Hepatocyte (in vitro differentiated cells): Measurements from ENCODE around the gene MUSK. TPM values are rescaled to one million over a fixed set of nuclear protein-coding genes. Genes with fewer than 3 reads are reported as not detected.

Source experiments
- DNase-seq: peaks from one replicate; pipeline ENCODE4 v3.0.0-alpha.2; 2016; ENCODE audit warnings: low spot score
- H2AFZ ChIP-seq: fragments of 200-600 bp; sonication (generic); 2 replicates; pipeline ENCODE4 v1.6.0; 2016; ENCODE audit warnings: antibody characterized with exemption, mild to moderate bottlenecking
- H3K27ac ChIP-seq: fragments of 200-600 bp; sonication (generic); 2 replicates; pipeline ENCODE4 v1.5.1; 2016; ENCODE audit warnings: mild to moderate bottlenecking
- H3K27me3 ChIP-seq: fragments of 200-600 bp; sonication (generic); 2 replicates; pipeline ENCODE4 v1.6.1; 2016
- H3K36me3 ChIP-seq: fragments of 200-600 bp; sonication (generic); replicated peaks from 2 replicates; pipeline ENCODE4 v1.5.1; 2016; ENCODE audit warnings: low read depth; ENCODE audit not compliant: insufficient read depth
- H3K4me1 ChIP-seq: fragments of 200-600 bp; sonication (generic); 2 replicates; pipeline ENCODE4 v1.5.1; 2016; ENCODE audit warnings: mild to moderate bottlenecking, moderate library complexity; ENCODE audit not compliant: insufficient read depth
- H3K4me2 ChIP-seq: fragments of 200-600 bp; sonication (generic); 2 replicates; pipeline ENCODE4 v1.6.0; 2016
- H3K4me3 ChIP-seq: fragments of 200-600 bp; sonication (generic); 2 replicates; pipeline ENCODE4 v1.5.1; 2016; ENCODE audit warnings: mild to moderate bottlenecking
- H3K79me2 ChIP-seq: fragments of 200-600 bp; sonication (generic); 2 replicates; pipeline ENCODE4 v1.6.0; 2017; ENCODE audit warnings: mild to moderate bottlenecking
- H3K9me2 ChIP-seq: fragments of 200-600 bp; sonication (generic); replicated peaks from 2 replicates; pipeline ENCODE4 v1.6.0; 2017; ENCODE audit warnings: mild to moderate bottlenecking; ENCODE audit not compliant: insufficient read depth
- H3K9me3 ChIP-seq: fragments of 200-600 bp; sonication (generic); 2 replicates; pipeline ENCODE4 v1.5.1; 2016; ENCODE audit warnings: low read depth, mild to moderate bottlenecking
- H4K20me1 ChIP-seq: fragments of 200-600 bp; sonication (generic); 2 replicates; pipeline ENCODE4 v1.6.0; 2016; ENCODE audit warnings: mild to moderate bottlenecking; ENCODE audit not compliant: insufficient read depth, poor library complexity, severe bottlenecking
- CTCF ChIP-seq: fragments of 200-600 bp; sonication (generic); IDR thresholded peaks from 2 replicates; pipeline ENCODE4 v1.5.1; 2016; ENCODE audit warnings: antibody characterized with exemption, mild to moderate bottlenecking; ENCODE audit not compliant: poor library complexity
- EZH2 ChIP-seq: fragments of 200-600 bp; sonication (generic); IDR thresholded peaks from 2 replicates; pipeline ENCODE4 v1.6.1; 2016; ENCODE audit warnings: antibody characterized with exemption, mild to moderate bottlenecking, borderline replicate concordance
- EZH2phosphoT487 ChIP-seq: fragments of 200-600 bp; sonication (generic); IDR thresholded peaks from one replicate; pipeline ENCODE4 v1.6.1; 2018; ENCODE audit warnings: antibody characterized with exemption, mild to moderate bottlenecking, low read depth, moderate library complexity; ENCODE audit not compliant: unreplicated experiment, severe bottlenecking
- WGBS: methylation state at CpG from one replicate; pipeline ENCODE4 v1.1.6; 2016; ENCODE audit warnings: low lambda C conversion rate; ENCODE audit errors: missing lambda C conversion rate; 5-methylcytosine and 5-hydroxymethylcytosine counted together
- polyA plus RNA-seq: library from polyadenylated mRNA; unstranded; fragments of >200 nt; fragmentation: Nextera tagmentation; extraction: Ambion mirVana; gene quantifications from 2 replicates; pipeline ENCODE4 v1.2.1, GENCODE V29; 2016
- total RNA-seq: library from RNA; depleted of rRNA; stranded (reverse); fragments of >200 nt; gene quantifications from 2 replicates; pipeline ENCODE4 v1.2.3, GENCODE V29; 2014

The MUSK gene
- total and polyA plus RNA-seq, 2 experiments from 2014 or later, result 0.47 TPM; not detected in 1

GRCh38 chr9:110765926-110766325, 97.3 kb downstream of the MUSK start:
- 59% methylated on average over 2 of the region's 2 CpGs for WGBS
- H3K79me2 ChIP-seq, result no peaks in the 10 kb centered on the region
- no peaks in the 10 kb centered on the region for H4K20me1 ChIP-seq
- TF ChIP-seq EZH2, result no peak
- TF ChIP-seq CTCF, result no peak
- no peak for TF ChIP-seq EZH2phosphoT487
- DNase-seq, result no peak
- no peaks in the 10 kb centered on the region for H3K4me1 ChIP-seq
- H3K36me3 ChIP-seq, result no peaks in the 10 kb centered on the region
- H3K9me3 ChIP-seq, result no peaks in the 10 kb centered on the region
- no peak overlapping the region for H3K4me3 ChIP-seq
- H3K27me3 ChIP-seq, result no peaks in the 10 kb centered on the region
- H2AFZ ChIP-seq, result no peak overlapping the region
- no peak overlapping the region for H3K27ac ChIP-seq
- H3K9me2 ChIP-seq, result no peaks in the 10 kb centered on the region
- no peak overlapping the region for H3K4me2 ChIP-seq

GRCh38 chr9:110767559-110768063, 99.0 kb downstream of the MUSK start:
- DNase-seq, result no peak
- H3K36me3 ChIP-seq, result no peaks in the 10 kb centered on the region
- 88% methylated on average over 6 of the region's 6 CpGs for WGBS
- no peak overlapping the region for H3K4me3 ChIP-seq
- no peak overlapping the region for H3K4me2 ChIP-seq
- no peaks in the 10 kb centered on the region for H3K9me2 ChIP-seq
- H3K27me3 ChIP-seq, result no peaks in the 10 kb centered on the region
- H3K79me2 ChIP-seq, result no peaks in the 10 kb centered on the region
- no peaks in the 10 kb centered on the region for H3K4me1 ChIP-seq
- H3K27ac ChIP-seq, result no peak overlapping the region
- no peaks in the 10 kb centered on the region for H3K9me3 ChIP-seq
- H4K20me1 ChIP-seq, result no peaks in the 10 kb centered on the region
- no peak overlapping the region for H2AFZ ChIP-seq
- no peak for TF ChIP-seq CTCF
- no peak for TF ChIP-seq EZH2
- no peak for TF ChIP-seq EZH2phosphoT487

GRCh38 chr9:110768886-110769285, 100.3 kb downstream of the MUSK start:
- no peak overlapping the region for H3K4me2 ChIP-seq
- no peaks in the 10 kb centered on the region for H3K27me3 ChIP-seq
- DNase-seq, result no peak
- 82% methylated on average over 2 of the region's 2 CpGs for WGBS
- H3K9me3 ChIP-seq, result no peaks in the 10 kb centered on the region
- no peaks in the 10 kb centered on the region for H3K79me2 ChIP-seq
- no peaks in the 10 kb centered on the region for H4K20me1 ChIP-seq
- H3K4me1 ChIP-seq, result no peaks in the 10 kb centered on the region
- no peak overlapping the region for H2AFZ ChIP-seq
- no peaks in the 10 kb centered on the region for H3K36me3 ChIP-seq
- H3K4me3 ChIP-seq, result no peak overlapping the region
- no peaks in the 10 kb centered on the region for H3K9me2 ChIP-seq
- TF ChIP-seq EZH2 (no peak), CTCF (no peak), EZH2phosphoT487 (no peak)
- H3K27ac ChIP-seq, result no peak overlapping the region

GRCh38 chr9:110769667-110770066, 101.1 kb downstream of the MUSK start:
- Histone ChIP-seq H3K27me3 (no peaks in the 10 kb centered on the region), H3K9me3 (no peaks in the 10 kb centered on the region), H3K79me2 (no peaks in the 10 kb centered on the region), H3K4me3 (no peak overlapping the region), H2AFZ (no peak overlapping the region), H3K9me2 (no peaks in the 10 kb centered on the region), H3K4me2 (no peak overlapping the region), H4K20me1 (no peaks in the 10 kb centered on the region), H3K4me1 (no peaks in the 10 kb centered on the region), H3K27ac (no peak overlapping the region), H3K36me3 (no peaks in the 10 kb centered on the region)
- TF ChIP-seq CTCF (no peak), EZH2 (no peak), EZH2phosphoT487 (no peak)
- DNase-seq, result no peak
- 59% methylated on average over 3 of the region's 3 CpGs for WGBS
